A673 (cell line): ENCODE measurements around the gene MAP3K5.

Source experiments
- CTCF ChIP-seq: fragments of 300-800, 200-600 bp; sonication (generic); conservative IDR thresholded peaks from 2 replicates; pipeline ENCODE4 v1.5.1; 2017; ENCODE audit warnings: low read depth, mild to moderate bottlenecking, antibody characterized with exemption, low read length, moderate library complexity, mixed read lengths
- EZH2 ChIP-seq: fragments of 200-600 bp; sonication (generic); IDR thresholded peaks from 2 replicates; pipeline ENCODE4 v1.6.1; 2017; ENCODE audit warnings: borderline replicate concordance, low read depth, mild to moderate bottlenecking, mixed read lengths, antibody characterized with exemption, low read length; ENCODE audit not compliant: poor library complexity, severe bottlenecking

GRCh38 chr6:136566851-136567250, 225.4 kb downstream of the MAP3K5 start:
- TF ChIP-seq EZH2 (no peak), CTCF (no peak)
